Measurements from ENCODE around the gene SH3GL1. TPM values are rescaled to one million over a fixed set of nuclear protein-coding genes. Genes with fewer than 3 reads are reported as not detected.

Gene SH3GL1
- total RNA-seq, 1 donor from 2014 or later, result 49.2 TPM

GRCh38 chr19:4428326-4428975 is 28.1 kb upstream of the SH3GL1 start:
- Mint-ChIP-seq H3K4me3 (ENCODE audit: low read depth) (no peak overlapping the region), H3K36me3 (ENCODE audit: low read depth) (peaks cover 69% of the 10 kb centered on the region), H3K9me3 (no peaks in the 10 kb centered on the region), H3K4me1 (ENCODE audit: low read depth) (peaks cover 2% of the 10 kb centered on the region), H3K27me3 (ENCODE audit: low read depth) (no peaks in the 10 kb centered on the region), H3K27ac (no peak overlapping the region)
- intact Hi-C loops (cut with micrococcal nuclease), result no loop called here
- no peak for DNase-seq (ENCODE audit: low spot score)

DNA sequence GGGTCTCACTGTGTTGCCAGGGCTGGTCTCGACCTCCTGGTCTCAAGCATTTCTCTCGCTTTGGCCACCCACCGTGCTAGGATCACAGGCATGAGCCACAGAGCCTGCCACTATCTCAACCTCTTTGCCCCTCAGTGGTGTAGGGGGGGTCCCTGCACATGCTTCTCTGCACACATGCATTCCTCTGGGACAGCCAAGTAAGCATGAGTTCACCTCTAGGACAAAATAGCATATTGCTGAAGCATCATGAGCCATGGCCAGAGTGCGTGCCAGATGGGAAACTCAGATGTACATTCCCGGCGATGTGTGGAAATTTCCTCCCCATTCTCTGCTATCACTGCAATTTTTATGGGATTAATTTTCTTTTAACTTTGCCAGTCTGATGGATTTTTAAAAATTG is 25.2 kb upstream of the SH3GL1 start:
- peaks cover 2% of the 10 kb centered on the region for H3K4me1 Mint-ChIP-seq (ENCODE audit: low read depth)
- DNase-seq (ENCODE audit: low spot score), result no peak
- H3K9me3 Mint-ChIP-seq, result no peaks in the 10 kb centered on the region
- H3K27me3 Mint-ChIP-seq (ENCODE audit: low read depth), result no peaks in the 10 kb centered on the region
- no peak overlapping the region for H3K4me3 Mint-ChIP-seq (ENCODE audit: low read depth)
- peaks cover 54% of the 10 kb centered on the region for H3K36me3 Mint-ChIP-seq (ENCODE audit: low read depth)
- no peak overlapping the region for H3K27ac Mint-ChIP-seq
- intact Hi-C loops (cut with micrococcal nuclease), result no loop called here

- Mint-ChIP-seq H3K27me3 (ENCODE audit: low read depth) (no peaks in the 10 kb centered on the region), H3K4me3 (ENCODE audit: low read depth) (no peak overlapping the region), H3K9me3 (no peaks in the 10 kb centered on the region), H3K27ac (no peak overlapping the region), H3K36me3 (ENCODE audit: low read depth) (peaks cover 38% of the 10 kb centered on the region), H3K4me1 (ENCODE audit: low read depth) (peaks cover 2% of the 10 kb centered on the region)
- intact Hi-C loops (cut with micrococcal nuclease), result no loop called here
- no peak for DNase-seq (ENCODE audit: low spot score)
Observed at GRCh38 chr19:4423416-4424126, 23.2 kb upstream of the SH3GL1 start.

- peaks cover 44% of the 10 kb centered on the region for H3K36me3 Mint-ChIP-seq (ENCODE audit: low read depth)
Observed at GRCh38 chr19:4416268-4416667, 15.9 kb upstream of the SH3GL1 start.

DNA sequence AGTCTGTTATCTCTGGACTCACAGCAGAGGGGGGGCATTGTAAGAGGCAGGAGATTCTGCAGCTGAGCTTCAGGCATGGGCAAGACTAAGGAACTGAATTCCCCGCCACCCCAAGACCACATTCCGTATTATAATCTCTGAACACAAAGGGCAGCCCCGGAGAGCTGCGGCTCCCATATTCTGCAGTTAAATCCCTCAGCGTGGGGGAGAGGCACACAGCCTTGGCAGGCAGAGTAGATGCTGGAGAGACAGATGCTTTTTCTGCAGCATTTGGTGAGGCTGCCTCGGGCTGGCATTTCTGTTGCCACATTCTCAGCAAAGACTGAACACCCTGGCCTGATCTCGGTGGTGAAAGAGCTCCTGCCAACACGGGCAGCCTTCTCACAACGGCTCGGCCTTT is 15.0 kb upstream of the SH3GL1 start:
- Mint-ChIP-seq H3K9me3 (no peaks in the 10 kb centered on the region), H3K4me1 (ENCODE audit: low read depth) (peaks cover 3% of the 10 kb centered on the region), H3K27ac (no peak overlapping the region), H3K4me3 (ENCODE audit: low read depth) (no peak overlapping the region), H3K27me3 (ENCODE audit: low read depth) (no peaks in the 10 kb centered on the region), H3K36me3 (ENCODE audit: low read depth) (peaks cover 44% of the 10 kb centered on the region)
- DNase-seq (ENCODE audit: low spot score), result no peak
- intact Hi-C loops (cut with micrococcal nuclease), result no loop called here

More at GRCh38 chr19:4416268-4416667, 15.9 kb upstream of the SH3GL1 start:
- intact Hi-C loops (cut with micrococcal nuclease), result no loop called here
- Mint-ChIP-seq H3K9me3 (no peaks in the 10 kb centered on the region), H3K4me1 (ENCODE audit: low read depth) (peaks cover 3% of the 10 kb centered on the region), H3K27me3 (ENCODE audit: low read depth) (no peaks in the 10 kb centered on the region), H3K4me3 (ENCODE audit: low read depth) (no peak overlapping the region), H3K27ac (peak overlapping the region; percentile 70)
- DNase-seq (ENCODE audit: low spot score), result no peak

- Mint-ChIP-seq H3K4me1 (ENCODE audit: low read depth) (peaks cover 3% of the 10 kb centered on the region), H3K9me3 (no peaks in the 10 kb centered on the region), H3K4me3 (ENCODE audit: low read depth) (no peak overlapping the region), H3K27me3 (ENCODE audit: low read depth) (no peaks in the 10 kb centered on the region), H3K27ac (no peak overlapping the region), H3K36me3 (ENCODE audit: low read depth) (peaks cover 45% of the 10 kb centered on the region)
- intact Hi-C loops (cut with micrococcal nuclease), result no loop called here
- no peak for DNase-seq (ENCODE audit: low spot score)
Observed at GRCh38 chr19:4414800-4415321, 14.5 kb upstream of the SH3GL1 start.

GRCh38 chr19:4414144-4414799 is 13.9 kb upstream of the SH3GL1 start:
- H3K36me3 Mint-ChIP-seq (ENCODE audit: low read depth), result peaks cover 48% of the 10 kb centered on the region
- H3K27ac Mint-ChIP-seq, result no peak overlapping the region

DNA sequence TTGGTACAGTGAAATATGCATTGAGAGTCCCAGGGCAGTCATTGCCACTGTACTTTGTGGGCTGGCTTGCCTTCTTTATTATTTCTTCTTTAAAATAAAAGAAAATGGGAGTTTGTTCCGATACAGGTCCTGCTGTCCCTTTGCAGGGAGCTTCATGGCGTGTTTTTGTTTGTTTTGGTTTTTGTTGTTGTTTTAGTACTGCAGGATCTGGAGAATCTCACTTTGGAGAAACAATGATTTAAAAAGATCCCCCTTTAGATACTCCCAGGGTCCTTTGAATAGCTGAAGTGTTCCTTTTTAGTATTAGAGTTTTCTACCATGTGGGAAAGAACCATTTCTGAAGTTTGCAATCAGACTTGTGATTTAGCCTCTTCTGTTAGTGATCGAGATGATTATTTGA is 13.2 kb upstream of the SH3GL1 start:
- no peaks in the 10 kb centered on the region for H3K27me3 Mint-ChIP-seq (ENCODE audit: low read depth)
- H3K4me1 Mint-ChIP-seq (ENCODE audit: low read depth), result peaks cover 3% of the 10 kb centered on the region
- DNase-seq (ENCODE audit: low spot score), result no peak
- H3K9me3 Mint-ChIP-seq, result no peaks in the 10 kb centered on the region
- H3K4me3 Mint-ChIP-seq (ENCODE audit: low read depth), result no peak overlapping the region
- intact Hi-C loops (cut with micrococcal nuclease), result no loop called here
- H3K36me3 Mint-ChIP-seq (ENCODE audit: low read depth), result peaks cover 54% of the 10 kb centered on the region
- no peak overlapping the region for H3K27ac Mint-ChIP-seq

More at GRCh38 chr19:4414144-4414799, 13.9 kb upstream of the SH3GL1 start:
- no peaks in the 10 kb centered on the region for H3K9me3 Mint-ChIP-seq
- peaks cover 3% of the 10 kb centered on the region for H3K4me1 Mint-ChIP-seq (ENCODE audit: low read depth)
- H3K27me3 Mint-ChIP-seq (ENCODE audit: low read depth), result no peaks in the 10 kb centered on the region
- no peak for DNase-seq (ENCODE audit: low spot score)
- intact Hi-C loops (cut with micrococcal nuclease), result no loop called here
- no peak overlapping the region for H3K4me3 Mint-ChIP-seq (ENCODE audit: low read depth)

- Mint-ChIP-seq H3K36me3 (ENCODE audit: low read depth) (peaks cover 54% of the 10 kb centered on the region), H3K4me3 (ENCODE audit: low read depth) (no peak overlapping the region), H3K27me3 (ENCODE audit: low read depth) (no peaks in the 10 kb centered on the region), H3K4me1 (ENCODE audit: low read depth) (peaks cover 9% of the 10 kb centered on the region), H3K27ac (no peak overlapping the region), H3K9me3 (no peaks in the 10 kb centered on the region)
- intact Hi-C loops (cut with micrococcal nuclease), result loop anchor here (10.0 kb wide), 1 partner anchor 45 kb away; the partner anchor contains the start of gene UBXN6
- no peak for DNase-seq (ENCODE audit: low spot score)
Observed at GRCh38 chr19:4409123-4409933, 9.0 kb upstream of the SH3GL1 start.

- H3K36me3 Mint-ChIP-seq (ENCODE audit: low read depth), result peaks cover 38% of the 10 kb centered on the region
- H3K27me3 Mint-ChIP-seq (ENCODE audit: low read depth), result no peaks in the 10 kb centered on the region
- H3K4me3 Mint-ChIP-seq (ENCODE audit: low read depth), result no peak overlapping the region
- intact Hi-C loops (cut with micrococcal nuclease), result loop anchor here (10.0 kb wide), 1 partner anchor 48 kb away; the partner anchor contains the start of gene UBXN6
- H3K4me1 Mint-ChIP-seq (ENCODE audit: low read depth), result peaks cover 25% of the 10 kb centered on the region
- DNase-seq (ENCODE audit: low spot score), result no peak
- H3K9me3 Mint-ChIP-seq, result no peaks in the 10 kb centered on the region
- H3K27ac Mint-ChIP-seq, result no peak overlapping the region
Observed at GRCh38 chr19:4406626-4407025, 6.3 kb upstream of the SH3GL1 start.

GRCh38 chr19:4405977-4406376 is 5.6 kb upstream of the SH3GL1 start:
- Mint-ChIP-seq H3K36me3 (ENCODE audit: low read depth) (peaks cover 38% of the 10 kb centered on the region), H3K4me1 (ENCODE audit: low read depth) (peaks cover 32% of the 10 kb centered on the region), H3K9me3 (no peaks in the 10 kb centered on the region), H3K27me3 (ENCODE audit: low read depth) (no peaks in the 10 kb centered on the region), H3K27ac (peak overlapping the region; percentile 5), H3K4me3 (ENCODE audit: low read depth) (no peak overlapping the region)
- DNase-seq (ENCODE audit: low spot score), result no peak
- intact Hi-C loops (cut with micrococcal nuclease), result loop anchor here (10.0 kb wide), 1 partner anchor 49 kb away; the partner anchor contains the start of gene UBXN6
